Stimulated activated CD4-positive, alpha-beta T cell treated with anti-CD3 and anti-CD28 coated beads, TNF-alpha, amount 100 ng/mL, for 1 hour (primary cell): ENCODE measurements around the gene PTPRN2.

Source experiments
- DNase-seq, 3 donors: peaks; one replicate each; pipeline ENCODE4 v3.0.0-alpha.2; 2020; ENCODE audit warnings: low read depth in 3 of 3, low spot score in 1 of 3

PTPRN2 gene

DNA sequence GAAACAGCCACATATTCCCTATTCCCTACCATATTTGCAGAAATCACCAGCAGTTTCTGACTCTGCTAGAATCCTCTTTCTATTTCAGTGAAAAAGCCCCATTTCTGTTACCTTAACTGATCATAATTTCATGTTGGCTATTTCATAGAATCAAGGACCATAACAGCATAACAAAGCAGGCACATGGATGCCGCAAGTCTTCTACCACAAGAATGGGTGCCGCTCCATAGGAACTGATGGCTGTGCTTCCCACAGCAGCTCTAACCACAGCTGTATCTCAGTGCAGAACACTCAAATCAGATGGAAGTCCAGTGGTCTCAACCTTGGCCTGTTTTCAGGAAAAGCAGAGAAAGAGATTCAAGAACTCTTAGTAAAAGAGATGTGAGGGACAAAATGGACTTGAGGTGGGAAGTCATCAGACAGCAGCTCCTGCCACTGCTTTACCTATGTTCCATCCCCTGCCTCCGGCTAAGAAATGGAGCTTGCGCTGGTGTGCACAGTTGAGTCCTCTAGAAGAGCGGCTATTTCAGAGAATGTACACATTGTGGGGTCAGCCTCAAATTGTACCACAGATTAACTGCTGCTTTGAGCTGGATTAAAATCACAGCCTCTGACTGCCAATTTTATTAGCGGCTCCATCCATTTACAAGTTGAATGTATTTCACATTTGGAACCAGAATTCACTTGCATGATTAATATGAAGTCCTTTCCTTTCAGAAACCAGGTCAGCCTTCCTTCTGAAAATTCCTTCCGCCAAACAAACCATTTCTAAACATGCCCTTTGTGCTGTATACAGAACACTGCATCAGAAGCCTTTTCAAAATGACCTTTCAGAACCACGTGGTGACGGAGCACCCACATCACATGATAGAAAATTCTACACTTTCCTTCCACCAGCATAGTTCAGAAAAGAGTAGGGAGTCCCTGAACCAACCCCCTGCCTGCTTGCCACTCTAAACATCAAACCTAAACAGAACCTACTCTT, 7.7 kb downstream of the PTPRN2 start:
- DNase-seq = no peak

- DNase-seq = no peak
Measured at GRCh38 chr7:158576050-158576762, 11.4 kb downstream of the PTPRN2 start.

GRCh38 chr7:158574308-158575036, 13.2 kb downstream of the PTPRN2 start:
- no peak for DNase-seq

DNA sequence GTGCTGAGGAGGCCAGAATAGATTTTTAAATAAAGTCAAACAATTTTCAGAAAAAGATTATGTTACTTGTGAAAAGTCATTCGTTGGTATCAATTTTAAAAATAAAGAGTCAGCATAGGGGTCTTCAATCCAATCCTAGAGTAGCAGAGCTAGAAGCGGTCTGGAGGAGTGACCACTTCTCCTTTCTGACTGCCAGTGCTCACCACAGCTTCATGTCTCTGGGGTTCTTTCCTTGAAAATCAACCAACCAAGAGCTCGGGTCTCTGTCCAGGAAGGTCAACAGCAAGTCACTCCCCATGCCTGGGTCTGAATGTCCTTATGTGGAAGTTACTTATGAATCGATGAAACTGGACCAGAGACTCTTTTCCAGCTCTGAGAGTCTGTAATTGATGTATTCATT, 14.3 kb downstream of the PTPRN2 start:
- no peak for DNase-seq

- DNase-seq = no peak
Measured at GRCh38 chr7:158572000-158572828, 15.4 kb downstream of the PTPRN2 start.

DNA sequence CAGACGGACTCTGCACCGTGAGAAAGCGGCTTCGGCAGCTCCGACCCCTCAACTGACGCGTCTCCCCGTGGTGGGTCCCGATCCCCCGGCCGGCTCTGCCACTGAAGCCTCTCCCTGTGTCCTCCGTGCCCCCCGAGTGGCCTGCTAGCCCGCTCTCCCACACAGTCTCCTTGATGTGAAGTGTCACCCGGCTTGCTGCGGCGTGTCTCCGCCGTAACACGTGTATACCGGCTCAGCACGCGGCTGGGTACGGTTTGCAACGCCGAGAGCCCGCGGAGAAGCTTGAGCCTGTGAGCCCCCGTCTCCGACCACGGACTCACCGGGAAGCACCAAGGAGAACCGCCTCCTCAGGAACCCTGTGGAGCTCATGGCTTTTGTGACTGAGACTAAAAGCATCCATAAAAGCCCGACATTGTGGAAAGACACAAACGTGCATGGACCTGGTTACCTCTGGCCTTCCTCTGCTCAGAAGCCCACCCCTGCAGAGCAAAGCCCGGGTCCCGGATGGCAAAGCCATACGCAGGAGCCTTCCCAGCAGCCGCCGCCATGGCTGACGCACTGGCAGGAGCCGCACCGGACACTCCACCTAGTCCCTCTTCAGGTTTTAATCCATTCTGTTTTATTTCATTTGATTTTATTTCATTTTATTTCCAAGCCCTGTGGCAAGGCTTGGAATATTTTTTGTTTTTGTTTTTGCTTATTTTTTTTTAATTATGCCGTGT, 17.0 kb downstream of the PTPRN2 start:
- no peak for DNase-seq

GRCh38 chr7:158569858-158570323, 17.7 kb downstream of the PTPRN2 start:
- no peak for DNase-seq

GRCh38 chr7:158568974-158569857, 18.4 kb downstream of the PTPRN2 start:
- DNase-seq = no peak

GRCh38 chr7:158567153-158567603, 20.4 kb downstream of the PTPRN2 start:
- no peak for DNase-seq

- no peak for DNase-seq
Measured at GRCh38 chr7:158564663-158565035, 23.0 kb downstream of the PTPRN2 start.

DNA sequence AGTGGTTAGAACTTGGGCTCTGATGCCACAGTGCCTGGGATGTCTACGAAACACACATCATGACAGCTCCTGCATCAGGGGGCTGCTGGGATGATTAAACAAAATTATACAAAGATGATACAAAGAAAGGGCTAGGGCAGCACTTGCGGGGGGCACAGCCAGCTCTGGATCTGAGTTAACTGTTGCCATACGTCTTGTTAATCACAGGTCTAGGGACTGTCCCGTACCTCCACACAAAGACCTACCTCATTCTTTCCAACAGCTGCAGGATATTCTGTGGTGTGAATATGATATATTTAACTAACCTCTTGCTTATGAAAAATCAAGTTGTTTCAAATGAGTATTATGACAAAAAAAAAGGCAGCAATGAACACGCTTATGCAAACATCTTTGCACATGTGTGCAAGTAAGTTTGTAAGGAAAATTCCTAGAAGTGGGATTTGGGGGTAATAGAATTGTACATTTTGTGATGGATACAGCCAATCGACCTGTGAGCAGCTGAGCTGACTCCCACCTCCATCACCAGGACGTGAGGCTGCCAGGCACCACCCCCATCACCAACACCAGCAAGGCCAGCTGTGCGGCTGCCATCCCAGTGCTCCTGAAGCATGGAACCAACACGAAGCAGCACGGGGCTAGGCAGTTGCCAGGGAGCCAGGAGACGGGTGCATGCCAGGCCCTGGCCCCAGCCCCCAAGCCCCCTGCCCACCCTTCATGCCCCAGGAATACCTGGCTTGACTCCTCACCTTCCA, 23.5 kb downstream of the PTPRN2 start:
- no peak for DNase-seq

DNA sequence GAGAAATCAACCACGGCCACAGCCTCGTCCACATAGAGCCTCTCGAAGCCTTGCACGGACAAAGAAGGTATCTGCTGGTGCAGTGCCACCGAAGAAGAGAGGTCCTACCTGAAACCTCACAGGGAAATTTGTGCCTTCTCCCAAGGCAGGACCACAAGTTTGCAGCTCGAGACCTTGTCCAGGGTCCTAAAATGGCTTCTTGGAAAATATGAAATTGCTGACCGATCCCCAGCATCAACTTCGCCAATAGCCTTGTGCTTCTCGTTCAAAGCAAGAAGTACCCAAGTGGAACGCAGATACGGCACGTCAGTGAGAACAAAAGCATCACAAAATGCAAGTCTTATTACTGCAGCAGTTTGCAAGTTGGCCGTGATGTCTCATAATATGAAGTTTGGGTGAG, 24.6 kb downstream of the PTPRN2 start:
- no peak for DNase-seq

- DNase-seq = no peak
Measured at GRCh38 chr7:158562517-158562916, 25.1 kb downstream of the PTPRN2 start.

DNA sequence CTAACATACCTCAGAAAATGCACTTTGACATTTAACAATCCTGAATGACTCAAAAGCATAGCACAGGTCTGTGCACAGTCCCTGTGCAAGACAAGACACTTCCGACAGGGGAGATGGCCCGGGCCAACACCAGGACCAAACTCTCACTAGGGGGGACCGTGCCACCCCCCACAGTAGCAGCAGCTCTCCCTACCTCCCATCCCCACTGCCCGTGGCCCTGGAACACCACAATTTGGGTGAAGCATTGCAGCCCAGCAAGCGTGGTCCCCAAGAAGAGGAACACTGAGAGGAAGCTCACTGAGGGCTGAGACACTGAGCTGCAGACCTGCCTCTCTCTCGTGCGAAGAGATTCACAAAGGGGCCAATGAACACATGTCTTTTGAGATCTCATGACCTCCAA, 26.0 kb downstream of the PTPRN2 start:
- no peak for DNase-seq

DNA sequence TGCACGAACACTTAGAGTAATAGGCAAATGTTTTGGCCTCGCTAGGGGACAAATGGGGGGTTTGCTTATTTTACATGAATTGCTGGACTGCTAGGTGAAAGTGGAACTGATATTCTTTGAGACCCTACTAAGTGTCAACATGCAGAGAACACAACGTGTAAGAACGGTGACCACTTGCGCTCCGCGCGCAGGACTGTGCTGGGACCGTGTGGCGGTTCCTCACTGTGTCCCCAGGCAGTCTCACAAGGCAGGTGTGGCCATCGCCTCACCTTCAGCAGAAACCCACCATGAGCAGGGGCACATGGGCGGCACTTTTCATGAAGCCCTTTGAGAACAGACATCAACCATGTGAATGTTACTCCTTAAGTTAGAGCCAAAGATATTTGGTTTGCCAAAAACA, 27.2 kb downstream of the PTPRN2 start:
- no peak for DNase-seq

DNA sequence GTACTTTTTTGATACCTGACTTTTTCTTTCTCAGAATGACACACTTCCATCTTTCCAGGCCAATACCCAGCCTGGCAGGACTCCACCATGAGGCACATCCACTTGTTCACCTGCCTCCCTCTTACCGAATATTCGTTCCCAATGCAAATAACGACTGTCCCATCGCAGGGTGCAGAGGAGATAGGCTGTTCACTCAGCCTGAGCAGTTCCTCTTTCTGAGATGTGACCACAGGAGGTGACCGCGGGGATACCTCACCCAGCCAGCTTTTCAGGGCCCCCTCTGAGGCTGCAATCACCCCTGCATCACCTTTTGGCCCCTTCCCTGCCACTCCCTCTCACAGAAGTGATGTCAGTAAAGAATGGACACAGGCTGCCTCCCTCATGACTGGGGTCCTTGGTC, 28.3 kb downstream of the PTPRN2 start:
- no peak for DNase-seq

- DNase-seq = no peak
Measured at GRCh38 chr7:158558816-158559215, 28.8 kb downstream of the PTPRN2 start.

DNA sequence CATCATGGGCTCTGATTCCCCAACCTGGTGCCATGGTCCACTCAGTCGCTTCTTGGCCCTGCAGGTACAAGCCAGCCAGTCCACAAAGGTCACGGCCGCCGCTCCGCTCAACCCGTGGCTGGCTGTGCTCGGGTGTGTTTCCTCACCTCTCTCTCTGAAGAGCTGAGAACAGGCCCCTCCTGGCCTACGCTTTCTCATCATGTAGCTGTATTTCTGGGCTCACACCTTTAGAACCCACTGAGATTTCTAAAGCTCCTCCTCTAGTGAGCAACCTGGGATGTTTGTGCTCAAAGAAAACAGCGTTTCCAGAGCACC, 30.2 kb downstream of the PTPRN2 start:
- no peak for DNase-seq
